HepG2 (cell line): ENCODE data around the gene ADM5. TPM values are rescaled to one million over a fixed set of nuclear protein-coding genes. Genes with fewer than 3 reads are reported as not detected.

Source experiments
- AGO2 ChIP-seq: fragments of 200-400 bp; formaldehyde crosslinking; optimal IDR thresholded peaks from 2 replicates; pipeline ENCODE3; 2017; ENCODE audit warnings: mild to moderate bottlenecking, low read depth, low read length, moderate library complexity
- FUBP1 ChIP-seq: sonication (generic); formaldehyde crosslinking; IDR thresholded peaks from 2 replicates; pipeline ENCODE4 v1.5.1; 2020; ENCODE audit warnings: missing genetic modification reagents, mild to moderate bottlenecking, borderline replicate concordance
- NPAS2 ChIP-seq: sonication (generic); formaldehyde crosslinking; IDR thresholded peaks from 2 replicates; pipeline ENCODE4 v1.8.0; 2022; ENCODE audit warnings: mild to moderate bottlenecking, missing genetic modification reagents, borderline replicate concordance
- ZNF263 ChIP-seq: sonication (generic); formaldehyde crosslinking; IDR thresholded peaks from 2 replicates; pipeline ENCODE4 v1.4.0; 2020; ENCODE audit warnings: missing genetic modification reagents
- ZNF782 ChIP-seq: sonication (generic); formaldehyde crosslinking; IDR thresholded peaks from 2 replicates; pipeline ENCODE4 v1.4.0; 2020; ENCODE audit warnings: missing genetic modification reagents, mild to moderate bottlenecking, borderline replicate concordance
- polyA plus RNA-seq, 8 experiments: library from polyadenylated mRNA; depleted of rRNA in 3 of 8; stranded (reverse) in 7 of 8; unstranded in 1 of 8; fragments of >200 nt; fragmentation: Illumina TruSeq in 4 of 8; extraction: Trizol in 4 of 8; gene quantifications; 2 replicates each; pipeline versions ENCODE4 v1.2.1 to v1.2.3, GENCODE V29; 2011 to 2016; ENCODE audit warnings: low read depth in 4 of 8, missing spikeins in 1 of 8, mixed read lengths in 1 of 8; ENCODE audit not compliant: insufficient read depth in 1 of 8
- total RNA-seq, 5 experiments: library from RNA; depleted of rRNA; stranded (reverse); fragments of >200 nt; fragmentation: Illumina TruSeq; extraction: Trizol; gene quantifications; 2 replicates each; pipeline ENCODE4 v1.2.3, GENCODE V29; 2016; ENCODE audit warnings: low read depth in 1 of 5
- TF ChIP-seq, protein P1 (sequence below), 2 experiments: fragments of 450-650 bp in 1 of 2; sonication (generic) in 1 of 2; formaldehyde crosslinking in 1 of 2; IDR thresholded peaks; 2 replicates each; pipeline versions ENCODE4 v1.6.1 to v1.8.0; 2016 to 2022; ENCODE audit warnings: antibody characterized with exemption in 1 of 2, mild to moderate bottlenecking in 1 of 2, missing genetic modification reagents in 1 of 2

ADM5 gene
- total and polyA plus RNA-seq, 2 of the 13 experiments (the other 11 are each of a cell fraction or from before 2014, with no cell fraction given) = 2.7 to 4.1 TPM

DNA sequence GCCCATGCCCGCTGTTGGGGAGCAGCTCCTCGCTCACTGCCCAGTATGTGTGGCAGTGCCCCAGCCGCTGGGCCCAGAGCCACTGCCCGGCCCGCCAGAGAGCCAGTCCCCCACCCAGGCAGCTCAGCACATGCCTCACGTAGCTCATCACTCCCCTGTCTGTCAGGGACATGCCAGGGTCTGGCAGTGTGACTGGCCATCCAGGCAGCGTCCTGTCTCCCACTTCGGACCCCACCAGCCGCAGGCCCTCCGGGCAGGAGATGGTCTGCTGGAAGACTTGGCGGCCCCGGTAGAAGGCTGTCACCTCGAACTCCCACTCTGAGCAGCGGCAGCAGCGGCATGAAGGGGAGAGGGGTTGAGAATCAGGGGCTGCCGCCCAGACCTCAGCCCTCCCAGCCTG lies 27.4 kb upstream of the ADM5 start (continued):
- TF ChIP-seq, protein P1, sequence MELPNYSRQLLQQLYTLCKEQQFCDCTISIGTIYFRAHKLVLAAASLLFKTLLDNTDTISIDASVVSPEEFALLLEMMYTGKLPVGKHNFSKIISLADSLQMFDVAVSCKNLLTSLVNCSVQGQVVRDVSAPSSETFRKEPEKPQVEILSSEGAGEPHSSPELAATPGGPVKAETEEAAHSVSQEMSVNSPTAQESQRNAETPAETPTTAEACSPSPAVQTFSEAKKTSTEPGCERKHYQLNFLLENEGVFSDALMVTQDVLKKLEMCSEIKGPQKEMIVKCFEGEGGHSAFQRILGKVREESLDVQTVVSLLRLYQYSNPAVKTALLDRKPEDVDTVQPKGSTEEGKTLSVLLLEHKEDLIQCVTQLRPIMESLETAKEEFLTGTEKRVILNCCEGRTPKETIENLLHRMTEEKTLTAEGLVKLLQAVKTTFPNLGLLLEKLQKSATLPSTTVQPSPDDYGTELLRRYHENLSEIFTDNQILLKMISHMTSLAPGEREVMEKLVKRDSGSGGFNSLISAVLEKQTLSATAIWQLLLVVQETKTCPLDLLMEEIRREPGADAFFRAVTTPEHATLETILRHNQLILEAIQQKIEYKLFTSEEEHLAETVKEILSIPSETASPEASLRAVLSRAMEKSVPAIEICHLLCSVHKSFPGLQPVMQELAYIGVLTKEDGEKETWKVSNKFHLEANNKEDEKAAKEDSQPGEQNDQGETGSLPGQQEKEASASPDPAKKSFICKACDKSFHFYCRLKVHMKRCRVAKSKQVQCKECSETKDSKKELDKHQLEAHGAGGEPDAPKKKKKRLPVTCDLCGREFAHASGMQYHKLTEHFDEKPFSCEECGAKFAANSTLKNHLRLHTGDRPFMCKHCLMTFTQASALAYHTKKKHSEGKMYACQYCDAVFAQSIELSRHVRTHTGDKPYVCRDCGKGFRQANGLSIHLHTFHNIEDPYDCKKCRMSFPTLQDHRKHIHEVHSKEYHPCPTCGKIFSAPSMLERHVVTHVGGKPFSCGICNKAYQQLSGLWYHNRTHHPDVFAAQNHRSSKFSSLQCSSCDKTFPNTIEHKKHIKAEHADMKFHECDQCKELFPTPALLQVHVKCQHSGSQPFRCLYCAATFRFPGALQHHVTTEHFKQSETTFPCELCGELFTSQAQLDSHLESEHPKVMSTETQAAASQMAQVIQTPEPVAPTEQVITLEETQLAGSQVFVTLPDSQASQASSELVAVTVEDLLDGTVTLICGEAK (IDR thresholded peaks at IDR 0.05) = no peak
- TF ChIP-seq, protein P1 (CRISPR knock-in tag; IDR thresholded peaks at IDR 0.05) = no peak
- TF ChIP-seq ZNF263 (CRISPR knock-in tag) (no peak), ZNF782 (no peak), NPAS2 (no peak), FUBP1 (CRISPR knock-in tag) (no peak), AGO2 (peak; percentile 86)
